Stimulated activated naive CD4-positive, alpha-beta T cell treated with Interleukin-2 at 50 U/mL for 16 hours (primary cell): ENCODE measurements around the gene SSNA1.

Experiments
- DNase-seq: peaks from one replicate; lab custom pipeline; 2025; lab: John Stamatoyannopoulos, UW

Gene SSNA1

DNA sequence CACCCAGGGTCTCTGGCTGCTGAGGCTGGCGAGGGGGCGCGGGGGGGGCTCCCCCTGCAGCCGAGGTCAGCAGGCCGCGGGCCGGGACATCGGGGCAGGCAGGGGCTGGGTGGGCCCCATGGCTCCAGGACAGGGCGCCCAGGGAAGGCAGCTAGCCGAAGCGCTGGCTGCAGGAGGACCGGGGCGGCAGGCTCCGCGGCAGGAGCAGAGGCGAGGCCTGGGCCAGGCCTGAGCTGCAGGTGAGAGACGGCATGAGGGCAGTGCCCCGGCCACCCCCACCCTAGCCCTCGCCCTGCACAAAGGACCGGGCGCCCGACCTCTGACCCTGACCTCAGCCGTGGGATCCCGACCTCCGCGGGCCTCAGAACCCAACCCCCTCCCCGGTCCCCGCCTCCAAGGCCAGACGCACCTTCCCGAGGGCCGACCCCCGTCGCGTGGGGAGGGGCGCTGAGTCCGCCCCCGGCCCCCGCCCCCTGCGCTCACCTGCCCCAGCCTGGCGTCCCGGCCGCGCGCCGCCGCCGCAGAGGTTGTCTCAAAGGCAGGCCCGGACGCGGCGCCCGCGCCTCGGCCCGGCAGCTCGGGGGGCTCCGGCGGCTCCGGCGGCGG is 33.1 kb downstream of the SSNA1 start:
- DNase-seq = no peak

DNA sequence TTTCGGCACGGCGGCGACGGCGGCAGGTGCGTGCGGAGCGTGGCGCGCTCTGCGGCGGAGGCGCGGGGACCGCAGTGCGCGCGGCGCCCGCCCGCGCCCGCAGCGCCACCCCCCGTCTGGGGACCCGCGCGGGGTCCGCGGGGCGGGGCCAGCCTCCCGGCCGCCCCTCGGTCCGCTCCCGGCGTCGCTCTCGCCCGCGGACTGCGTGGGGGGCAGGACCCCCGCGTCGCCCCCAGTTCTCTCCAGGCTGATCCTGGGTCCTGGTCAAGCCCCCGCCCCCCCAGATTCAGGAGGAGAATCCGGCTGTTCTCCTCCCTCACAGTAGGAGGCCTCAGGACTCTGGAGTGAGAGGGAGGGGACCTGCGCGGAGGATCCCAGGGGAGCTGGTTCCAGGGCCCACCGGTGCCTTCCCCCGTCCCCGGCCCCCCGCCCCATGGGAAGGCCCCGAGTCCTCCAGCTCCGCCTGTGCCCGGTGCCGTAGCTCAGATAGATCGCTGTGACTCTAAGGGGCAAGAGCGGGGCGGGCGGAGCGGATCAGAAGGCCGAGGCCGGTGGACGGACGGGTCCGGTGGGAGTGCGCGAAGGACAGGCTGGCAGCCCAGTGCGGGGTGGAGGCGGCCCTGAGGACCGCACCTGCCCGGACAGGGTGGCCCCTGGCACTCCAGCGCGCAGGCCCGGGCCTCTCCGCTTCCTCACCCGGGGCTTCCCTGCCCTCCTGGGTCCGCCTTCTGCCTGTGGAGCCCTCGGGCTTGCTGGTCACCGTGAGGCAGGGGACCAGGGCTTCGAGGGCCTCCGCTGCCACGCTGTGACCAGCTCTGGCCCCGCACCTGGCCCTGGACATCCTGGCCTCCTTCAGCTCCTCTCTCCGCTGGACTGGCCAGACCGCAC is 34.0 kb downstream of the SSNA1 start, which contains the start of gene RNF208:
RNF208 (minus strand) TSS at position 51 of the 888 bp plus-strand sequence. CDS start 1,028 bp downstream, outside the sequence.
- DNase-seq = no peak

DNA sequence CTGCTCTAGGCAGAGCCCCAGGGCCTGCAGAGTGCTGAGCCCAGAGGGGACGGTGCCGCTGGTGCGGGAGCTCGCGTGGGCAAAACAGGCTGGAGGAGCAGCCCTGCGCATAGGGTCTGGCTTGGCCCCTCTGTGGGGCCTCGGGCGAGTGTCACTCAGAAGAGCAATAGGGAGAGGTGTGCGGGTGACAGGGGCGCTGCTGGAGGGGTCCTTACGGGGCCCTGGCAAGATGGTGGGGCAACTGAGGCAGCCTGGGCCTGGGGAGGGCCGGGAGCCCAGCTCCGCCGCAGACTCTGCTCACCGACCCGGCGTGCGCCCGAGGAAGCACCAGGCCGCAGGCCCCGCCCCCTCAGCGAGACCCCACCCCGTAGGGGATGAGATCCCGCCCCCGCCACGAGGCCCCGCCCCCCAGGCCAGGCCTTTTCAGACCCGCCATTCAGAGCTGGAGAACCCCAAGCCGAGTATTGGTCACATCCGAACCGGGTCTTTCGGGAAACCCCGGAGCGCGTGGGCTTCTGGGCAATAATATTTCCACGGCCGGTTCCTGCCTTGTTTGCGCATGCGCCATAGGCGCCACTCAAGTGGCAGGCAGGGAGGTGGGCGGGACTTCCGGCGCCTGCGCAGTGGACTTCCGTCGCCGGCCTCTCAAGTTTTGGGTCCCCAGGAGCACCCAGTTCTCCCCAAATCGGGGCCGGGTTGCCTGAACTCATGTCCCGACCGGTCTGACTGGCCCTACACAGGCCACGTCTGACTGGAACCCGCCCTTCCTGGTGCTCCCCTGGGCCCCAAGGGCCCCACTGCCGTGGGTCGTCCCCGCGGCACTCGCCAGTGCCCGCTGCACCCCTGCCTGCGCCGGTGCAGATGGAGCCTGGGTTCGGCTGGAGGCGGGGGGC is 34.8 kb downstream of the SSNA1 start:
- DNase-seq = peak; percentile 98

DNA sequence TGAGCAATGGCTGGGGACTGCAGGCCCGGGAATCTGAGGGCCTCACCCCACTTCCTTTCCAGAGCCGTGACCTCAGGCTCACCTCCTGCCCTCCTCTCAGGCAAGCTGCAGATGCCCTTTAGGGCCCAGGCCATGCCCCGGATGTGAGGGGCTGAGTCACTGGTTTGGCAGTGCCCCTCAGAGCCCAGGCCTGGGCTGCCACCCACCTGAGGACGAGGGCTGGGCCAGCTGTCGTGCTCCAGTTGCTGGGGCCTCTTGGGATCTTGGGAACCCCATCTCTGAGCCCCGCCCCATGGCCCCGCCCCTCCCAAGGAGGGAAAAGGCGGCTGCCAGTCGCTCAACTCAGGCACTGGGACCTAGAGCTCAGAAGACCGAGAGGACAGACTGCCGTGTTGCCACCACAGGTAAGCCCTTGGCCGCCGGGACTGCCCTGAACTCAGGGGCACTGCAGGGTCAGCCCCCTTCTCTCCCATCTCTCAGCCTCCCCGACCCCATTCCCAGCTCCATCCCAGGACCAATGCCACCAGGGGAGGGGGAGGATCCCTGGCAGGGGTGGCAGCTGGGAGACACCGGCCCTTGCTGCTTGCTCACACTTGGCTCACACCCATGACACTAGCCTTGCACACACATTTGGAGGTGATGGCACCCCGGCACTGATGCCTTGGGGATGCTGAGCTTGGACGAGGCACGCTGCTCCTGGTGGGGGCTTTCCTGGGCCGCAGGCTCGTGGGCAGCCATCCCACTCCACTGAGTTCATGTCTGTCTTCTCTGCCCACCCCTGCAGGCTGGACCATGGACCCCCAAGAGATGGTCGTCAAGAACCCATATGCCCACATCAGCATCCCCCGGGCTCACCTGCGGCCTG is 36.6 kb downstream of the SSNA1 start, which contains the start of gene CYSRT1:
CYSRT1 (plus strand) TSS at position 345 of the 865 bp plus-strand sequence; CDS start at position 793, 448 bp downstream.
- no peak for DNase-seq

DNA sequence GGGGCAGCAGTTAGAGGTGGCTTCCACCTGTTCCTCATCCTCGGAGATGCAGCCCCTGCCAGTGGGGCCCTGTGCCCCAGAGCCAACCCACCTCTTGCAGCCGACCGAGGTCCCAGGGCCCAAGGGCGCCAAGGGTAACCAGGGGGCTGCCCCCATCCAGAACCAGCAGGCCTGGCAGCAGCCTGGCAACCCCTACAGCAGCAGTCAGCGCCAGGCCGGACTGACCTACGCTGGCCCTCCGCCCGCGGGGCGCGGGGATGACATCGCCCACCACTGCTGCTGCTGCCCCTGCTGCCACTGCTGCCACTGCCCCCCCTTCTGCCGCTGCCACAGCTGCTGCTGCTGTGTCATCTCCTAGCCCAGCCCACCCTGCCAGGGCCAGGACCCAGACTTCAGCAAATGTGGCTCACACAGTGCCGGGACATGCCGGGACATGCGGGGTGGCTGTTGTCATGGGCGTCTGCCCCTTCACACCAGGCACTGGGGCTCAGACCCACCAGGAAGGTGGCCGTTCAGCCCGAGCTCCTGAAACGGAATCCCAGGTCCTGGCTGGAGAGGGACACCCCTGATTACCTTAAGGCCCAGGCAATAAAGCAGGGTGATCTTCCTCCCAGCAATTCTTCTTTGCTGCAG is 37.3 kb downstream of the SSNA1 start:
- no peak for DNase-seq

DNA sequence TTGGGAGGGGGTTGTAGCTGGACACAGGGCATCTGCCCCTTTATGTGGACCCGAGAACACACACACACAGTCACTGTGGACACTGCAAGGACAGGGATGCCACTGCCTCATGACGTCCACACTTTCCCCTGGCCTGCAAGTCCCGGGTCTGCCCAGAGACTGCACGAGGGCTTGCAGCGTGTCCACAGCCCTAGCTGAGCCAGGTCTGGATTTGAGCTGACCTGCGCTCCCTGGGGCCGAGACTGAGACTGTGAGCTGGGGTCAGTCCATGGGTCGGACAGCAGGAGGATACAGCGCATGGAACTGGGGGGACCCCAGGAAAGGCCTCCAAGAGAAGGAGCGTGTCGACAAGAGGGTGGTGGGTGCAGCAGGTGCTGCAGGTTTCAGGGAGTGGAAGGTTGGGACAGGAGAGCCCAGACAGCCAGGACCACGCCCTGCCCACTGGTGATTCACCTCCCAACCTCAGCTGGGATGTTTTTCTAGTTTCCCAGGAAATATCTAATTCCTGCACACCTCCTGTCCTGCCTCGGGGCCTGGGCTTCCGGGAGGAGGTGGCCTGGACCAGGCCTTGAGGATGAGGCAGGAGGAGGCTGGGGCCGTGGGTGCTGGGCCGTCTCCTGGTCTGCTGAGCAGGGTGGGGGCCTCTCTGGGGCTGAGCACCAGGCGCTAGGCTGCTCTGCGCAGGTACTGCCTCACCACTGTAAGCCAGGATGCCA is 38.0 kb downstream of the SSNA1 start:
- no peak for DNase-seq

DNA sequence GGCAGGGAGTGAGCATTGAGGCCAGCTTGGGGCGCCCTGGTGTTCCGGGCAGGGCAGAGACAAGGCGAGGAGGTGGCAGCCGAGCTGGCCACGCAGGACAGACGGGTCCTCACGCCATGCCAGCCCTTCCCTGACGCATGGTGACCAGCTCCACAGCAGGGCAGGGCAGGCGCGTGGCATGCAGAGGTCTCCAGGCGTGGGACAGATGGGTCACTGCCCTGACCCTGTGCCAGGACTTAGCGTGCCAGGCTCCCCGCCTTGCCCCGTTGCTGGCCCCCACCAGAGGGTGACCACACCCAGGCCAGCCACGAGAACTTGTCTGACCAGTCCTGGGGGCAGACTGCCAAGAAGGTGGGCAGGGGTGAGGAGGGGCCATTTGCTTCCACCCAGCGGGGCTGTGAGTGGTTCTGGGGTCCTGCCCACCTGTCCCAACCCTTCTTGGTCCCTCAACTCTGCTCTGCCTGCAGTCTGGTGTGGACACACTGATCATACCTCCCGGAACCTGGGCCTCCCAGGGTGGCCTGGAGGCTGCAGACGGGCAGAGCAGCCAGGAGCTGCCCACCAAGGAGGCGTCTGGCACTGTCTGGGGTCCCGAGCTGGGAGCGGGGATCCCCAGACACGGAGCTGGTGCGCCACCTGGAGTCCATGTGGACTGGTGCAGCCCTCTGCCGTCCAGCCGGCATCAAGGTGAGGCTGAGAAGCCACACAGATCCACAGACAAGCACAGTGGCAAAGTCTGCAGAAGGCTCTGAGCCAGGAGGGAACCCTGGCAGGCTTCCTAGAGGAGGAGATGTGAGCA is 38.8 kb downstream of the SSNA1 start, which contains the start of gene RNF224:
RNF224 (plus strand) TSS at position 449 of the 799 bp plus-strand sequence. CDS start 834 bp downstream, outside the sequence.
- peak; percentile 68 for DNase-seq

DNA sequence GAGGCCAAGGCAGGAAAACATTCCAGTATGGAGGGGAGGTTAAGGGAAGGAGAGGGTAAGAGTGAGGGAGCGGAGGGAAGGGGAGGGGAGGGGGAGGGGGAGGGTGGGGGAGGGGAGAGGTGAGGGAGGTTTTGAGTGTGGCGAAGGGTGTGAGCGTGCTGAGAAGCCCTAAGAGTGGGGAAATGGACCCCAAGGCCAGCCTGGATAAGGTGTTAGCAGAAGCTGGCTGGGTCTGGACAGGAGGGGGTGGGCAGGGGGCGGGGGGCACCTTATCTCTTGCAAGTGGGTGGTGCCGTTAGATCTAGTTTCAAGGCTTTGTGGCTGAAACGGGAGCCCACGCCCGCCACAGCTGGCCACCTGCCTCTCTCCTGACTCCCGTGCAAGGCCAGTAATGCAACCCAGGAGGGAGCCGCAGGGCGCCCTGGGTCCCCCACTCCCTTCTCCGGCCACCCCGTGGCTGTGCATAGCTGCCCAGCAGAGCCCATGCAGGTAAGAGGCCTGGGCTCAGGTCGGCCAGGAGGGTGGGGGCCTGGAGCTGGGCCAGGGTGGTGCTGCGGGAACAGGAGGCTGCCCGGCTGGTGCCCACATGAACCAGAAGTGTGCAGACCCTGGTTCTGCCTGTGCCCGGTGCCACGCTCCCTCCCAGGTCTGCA is 39.5 kb downstream of the SSNA1 start:
- no peak for DNase-seq

DNA sequence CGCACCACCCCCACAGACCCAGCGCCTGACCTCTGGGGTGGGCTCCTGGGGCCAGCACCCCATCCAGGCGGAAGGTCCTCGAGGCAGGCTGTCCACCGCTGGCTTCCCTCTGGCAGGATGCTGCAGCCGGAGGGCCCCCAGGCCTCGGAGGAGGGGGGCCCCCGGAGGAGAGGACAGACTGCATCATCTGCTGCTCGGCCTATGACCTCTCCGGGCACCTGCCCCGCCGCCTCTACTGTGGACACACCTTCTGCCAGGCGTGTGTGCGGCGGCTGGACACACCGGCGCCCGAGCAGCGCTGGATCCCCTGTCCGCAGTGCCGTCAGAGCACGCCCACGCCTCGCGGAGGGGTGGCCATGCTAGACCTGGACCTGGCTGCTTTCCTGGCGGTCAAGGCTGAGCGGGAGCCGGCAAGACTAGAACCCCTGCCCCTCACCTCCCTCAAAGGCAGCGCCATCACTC is 40.1 kb downstream of the SSNA1 start:
- DNase-seq = no peak

DNA sequence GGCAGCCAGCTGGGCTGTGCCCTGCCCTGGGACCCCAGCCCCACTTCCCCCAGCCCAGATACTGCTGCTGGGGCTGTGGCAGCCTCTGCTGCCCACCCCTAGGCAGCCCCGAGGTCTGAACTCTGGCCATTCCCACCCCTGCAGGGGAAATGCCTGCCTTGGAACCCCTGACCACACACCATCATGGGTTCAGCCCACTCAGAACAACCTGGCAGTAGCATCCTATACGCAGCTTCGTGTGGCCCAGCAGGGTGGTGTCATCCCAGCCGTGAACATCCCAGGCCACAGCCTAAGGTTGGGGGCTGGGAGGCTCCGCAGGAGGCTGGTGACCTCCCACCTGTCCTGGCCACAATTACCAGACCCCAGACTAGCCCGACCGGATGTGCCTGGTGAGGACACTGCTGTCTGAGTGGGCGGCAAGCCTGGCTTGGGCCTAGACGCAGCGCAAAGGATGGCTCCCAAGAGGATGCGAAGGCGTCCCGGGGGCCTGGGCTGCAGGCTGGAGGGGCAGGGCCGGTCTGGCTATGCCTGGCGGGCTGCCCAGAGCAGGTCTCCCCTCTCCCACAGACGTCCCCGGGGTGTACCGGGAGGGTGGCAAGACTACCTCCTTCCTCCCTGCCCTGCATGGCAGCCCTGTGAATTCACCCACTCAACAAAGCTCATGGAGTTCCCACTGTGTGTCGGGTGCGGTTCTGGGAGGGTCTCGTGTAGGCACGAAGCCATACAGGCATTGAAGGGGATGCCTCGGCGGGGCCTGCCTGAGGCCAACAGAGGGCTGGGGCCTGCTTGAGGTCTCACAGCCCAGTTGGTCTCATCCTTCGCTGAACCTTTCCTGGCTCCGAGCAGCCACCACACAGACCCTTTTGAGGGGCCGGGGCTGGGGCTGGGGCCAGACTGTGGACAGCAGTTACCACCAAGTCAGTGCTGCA is 40.8 kb downstream of the SSNA1 start:
- DNase-seq = no peak

DNA sequence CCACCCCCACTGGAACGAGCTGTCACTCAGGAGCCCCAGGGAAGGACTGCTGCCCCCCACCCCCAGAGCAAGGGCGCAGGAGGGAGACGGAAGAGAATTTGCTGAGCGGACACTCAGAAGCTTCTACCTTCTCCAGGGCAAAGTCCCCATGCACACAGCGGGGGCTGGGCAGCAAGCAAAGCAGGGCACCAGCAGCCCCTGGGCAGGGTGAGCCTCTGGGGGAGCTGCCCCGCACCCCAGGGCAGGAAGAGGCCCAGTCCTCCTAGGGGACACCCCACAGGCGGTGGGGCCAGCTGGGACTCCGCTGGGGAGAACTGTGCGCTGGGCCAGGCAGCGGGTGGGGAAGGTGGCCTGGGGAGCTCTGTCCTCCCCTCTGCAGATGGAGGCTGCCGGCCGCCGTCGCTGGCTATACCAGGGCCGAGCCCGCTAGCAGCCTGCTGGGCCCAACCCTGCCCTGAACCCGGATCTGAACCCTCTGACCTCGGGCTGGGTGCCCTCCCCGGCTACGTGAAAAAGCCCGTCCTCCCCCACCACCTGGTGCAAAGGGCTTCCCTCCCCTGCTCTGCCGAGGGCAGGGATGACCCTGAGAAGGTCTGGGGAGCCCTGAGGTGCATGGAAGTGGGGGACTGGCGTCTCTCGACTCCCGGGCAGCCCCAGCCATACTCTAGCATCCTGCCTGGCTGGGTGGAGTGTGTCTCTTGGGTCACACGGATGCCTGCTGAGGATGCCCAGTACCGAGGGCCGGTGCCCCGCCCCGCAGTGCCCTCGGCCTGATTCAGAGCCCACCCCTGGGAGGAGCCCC is 41.6 kb downstream of the SSNA1 start:
- no peak for DNase-seq

DNA sequence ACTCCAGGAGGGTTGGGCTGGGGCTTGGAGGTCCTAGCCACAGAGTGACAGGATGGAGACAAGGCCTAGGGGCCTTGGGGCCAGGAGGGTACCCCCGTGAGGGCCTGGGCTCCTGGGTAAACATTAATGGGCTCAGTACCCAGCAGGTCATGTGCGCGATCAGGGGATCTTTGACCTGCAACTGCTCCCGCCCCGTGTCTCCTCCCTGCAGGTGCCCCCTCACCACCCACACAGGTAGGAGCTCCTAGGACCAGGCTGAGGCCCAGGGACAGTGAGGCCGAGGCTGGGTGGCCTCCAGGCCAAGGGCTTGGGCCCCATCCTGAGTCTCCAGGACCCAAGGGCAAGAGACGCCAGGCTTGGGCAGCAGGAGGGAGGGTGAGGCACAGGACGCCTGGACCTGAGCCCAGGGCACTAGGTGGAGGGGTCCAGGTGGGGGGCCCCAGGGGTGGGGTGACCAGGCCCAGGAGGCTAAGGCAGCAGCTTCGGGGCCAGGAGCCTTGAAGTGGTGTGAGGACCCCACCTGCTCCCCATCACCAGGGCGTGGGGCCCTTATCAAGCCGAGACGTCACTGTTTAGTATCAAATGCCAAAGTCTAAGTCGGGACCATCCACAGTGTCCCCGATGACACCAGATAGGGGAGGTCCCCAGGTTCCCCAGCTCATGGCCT is 42.4 kb downstream of the SSNA1 start, which contains the start of gene SLC34A3:
SLC34A3 (plus strand) TSS at position 197 of the 667 bp plus-strand sequence. CDS start 802 bp downstream, outside the sequence.
- no peak for DNase-seq

DNA sequence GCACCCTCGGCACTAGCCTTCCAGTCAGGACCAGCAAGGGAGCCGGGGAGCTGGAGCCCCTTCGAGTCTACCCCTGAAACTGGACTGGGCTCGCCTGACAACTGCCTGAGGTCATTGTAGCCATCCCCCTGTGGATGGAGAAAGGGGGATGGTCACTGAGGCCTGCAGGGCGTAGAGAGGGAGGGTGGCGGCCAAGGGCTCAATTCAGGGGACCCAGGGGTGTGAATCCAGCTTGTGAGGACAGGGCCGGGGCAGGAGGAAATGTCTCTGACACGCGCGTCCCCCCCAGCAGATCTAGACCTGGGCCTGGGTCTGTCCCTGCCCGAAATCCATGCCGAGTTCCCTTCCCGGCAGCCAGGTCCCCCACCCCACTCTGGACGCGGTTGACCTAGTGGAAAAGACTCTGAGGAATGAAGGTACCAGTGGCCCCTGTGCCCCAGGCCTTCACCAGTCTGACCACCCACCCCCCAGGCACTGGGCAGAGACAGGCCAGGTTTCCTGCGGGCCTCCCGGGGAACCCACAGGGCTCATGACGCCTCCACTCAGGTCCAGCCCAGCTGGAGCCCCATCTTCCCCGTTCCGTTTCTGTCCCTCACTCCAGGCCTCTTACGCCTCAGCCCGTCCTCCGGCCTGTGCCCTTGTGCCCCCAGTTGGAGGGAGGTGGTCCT is 43.0 kb downstream of the SSNA1 start:
- DNase-seq = no peak

DNA sequence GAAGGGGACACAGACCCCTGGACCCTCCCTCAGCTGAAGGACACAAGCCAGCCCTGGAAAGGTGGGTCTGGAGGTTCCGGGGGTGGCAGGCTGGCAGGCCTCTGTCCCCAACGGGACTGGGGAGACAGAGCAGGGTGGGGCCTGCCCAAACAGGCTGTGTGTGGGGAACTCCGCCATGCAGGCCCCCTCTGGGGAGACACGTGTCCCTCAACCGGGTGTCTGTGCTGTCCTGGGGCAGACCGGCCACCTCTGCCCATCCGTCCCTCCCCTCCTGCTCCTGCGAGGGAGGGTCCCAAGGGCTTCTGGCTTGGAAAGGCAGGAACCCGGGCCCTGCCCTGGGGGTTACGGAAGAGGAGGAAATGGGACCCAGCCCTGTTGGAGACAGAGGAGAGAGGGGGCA is 43.6 kb downstream of the SSNA1 start:
- DNase-seq = no peak

DNA sequence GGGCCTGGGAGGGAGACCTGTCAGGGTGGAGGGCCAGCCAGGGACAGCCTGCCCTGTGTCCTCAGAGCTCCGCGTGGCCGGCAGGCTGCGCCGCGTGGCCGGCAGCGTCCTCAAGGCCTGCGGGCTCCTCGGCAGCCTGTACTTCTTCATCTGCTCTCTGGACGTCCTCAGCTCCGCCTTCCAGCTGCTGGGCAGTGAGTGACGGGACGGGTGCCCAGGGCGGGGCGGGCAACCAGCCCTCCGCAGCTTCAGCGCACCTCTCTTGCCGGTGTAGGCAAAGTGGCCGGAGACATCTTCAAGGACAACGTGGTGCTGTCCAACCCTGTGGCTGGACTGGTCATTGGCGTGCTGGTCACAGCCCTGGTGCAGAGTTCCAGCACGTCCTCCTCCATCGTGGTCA is 44.0 kb downstream of the SSNA1 start:
- DNase-seq = no peak
